HG03558 (cell line): ENCODE measurements around the gene SLC25A44.
"Not testable (repeated sequence)": the region's sequence is repeated elsewhere in the genome, so short reads cannot be mapped to it uniquely, and the experiment has no call there.

Source experiments
- ATAC-seq: cut with Tn5 transposase; IDR thresholded peaks from one replicate; pipeline ENCODE4 v1.9.1; 2021; ENCODE audit warnings: moderate number of reproducible peaks; ENCODE audit not compliant: unreplicated experiment; ENCODE audit errors: extremely low read depth

SLC25A44 gene

GRCh38 chr1:156198831-156199349, 5.0 kb downstream of the SLC25A44 start:
- no peak for ATAC-seq

DNA sequence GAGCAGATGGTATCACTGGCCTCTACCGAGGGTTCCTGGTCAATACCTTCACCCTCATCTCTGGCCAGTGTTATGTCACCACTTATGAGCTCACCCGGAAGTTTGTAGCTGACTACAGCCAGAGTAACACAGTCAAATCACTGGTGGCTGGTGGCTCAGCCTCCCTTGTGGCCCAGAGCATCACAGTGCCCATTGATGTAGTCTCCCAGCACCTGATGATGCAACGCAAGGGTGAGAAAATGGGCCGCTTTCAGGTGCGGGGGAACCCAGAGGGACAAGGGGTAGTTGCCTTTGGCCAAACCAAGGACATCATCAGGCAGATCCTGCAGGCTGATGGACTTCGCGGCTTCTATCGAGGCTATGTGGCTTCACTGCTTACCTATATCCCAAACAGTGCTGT, 6.1 kb downstream of the SLC25A44 start:
- ATAC-seq, result no peak

DNA sequence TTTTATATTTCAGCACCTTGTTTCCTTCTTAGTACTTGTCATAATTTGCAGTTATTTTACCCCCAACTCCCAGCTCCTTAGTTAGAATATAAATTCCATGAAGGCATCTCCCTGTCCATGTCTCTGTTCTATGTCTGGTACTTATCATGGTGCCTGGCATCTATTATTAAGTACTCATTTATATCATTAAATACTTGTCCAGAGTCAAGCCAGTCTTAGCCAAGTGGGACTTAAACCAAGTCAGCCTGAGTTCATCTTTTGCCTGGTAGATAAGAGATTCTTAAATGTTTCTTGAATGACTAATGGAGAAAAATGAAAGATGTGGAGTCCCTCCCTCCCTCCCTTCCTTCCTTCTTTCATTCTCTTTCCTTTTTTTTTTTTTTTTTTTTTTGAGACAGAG, 9.4 kb downstream of the SLC25A44 start:
- no peak for ATAC-seq

GRCh38 chr1:156204686-156205085, 10.8 kb downstream of the SLC25A44 start:
- no peak for ATAC-seq

- ATAC-seq, result no peak
Measured at GRCh38 chr1:156211243-156211642, 17.3 kb downstream of the SLC25A44 start.

DNA sequence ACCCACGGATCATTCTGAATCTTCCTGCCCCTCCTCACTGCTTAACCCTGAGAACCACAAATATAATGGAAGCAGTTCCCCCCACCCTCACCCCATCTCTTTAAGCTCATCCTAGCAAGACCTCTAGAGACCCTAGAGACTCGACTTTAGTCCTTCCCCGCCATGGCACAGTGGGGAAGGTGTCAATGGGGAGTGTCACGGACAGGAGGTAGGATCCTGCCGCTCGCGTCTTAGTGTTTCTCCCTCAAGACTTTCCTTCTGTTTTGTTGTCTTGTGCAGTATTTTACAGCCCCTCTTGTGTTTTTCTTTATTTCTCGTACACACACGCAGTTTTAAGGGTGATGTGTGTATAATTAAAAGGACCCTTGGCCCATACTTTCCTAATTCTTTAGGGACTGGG, 18.2 kb downstream of the SLC25A44 start:
- ATAC-seq, result no peak

DNA sequence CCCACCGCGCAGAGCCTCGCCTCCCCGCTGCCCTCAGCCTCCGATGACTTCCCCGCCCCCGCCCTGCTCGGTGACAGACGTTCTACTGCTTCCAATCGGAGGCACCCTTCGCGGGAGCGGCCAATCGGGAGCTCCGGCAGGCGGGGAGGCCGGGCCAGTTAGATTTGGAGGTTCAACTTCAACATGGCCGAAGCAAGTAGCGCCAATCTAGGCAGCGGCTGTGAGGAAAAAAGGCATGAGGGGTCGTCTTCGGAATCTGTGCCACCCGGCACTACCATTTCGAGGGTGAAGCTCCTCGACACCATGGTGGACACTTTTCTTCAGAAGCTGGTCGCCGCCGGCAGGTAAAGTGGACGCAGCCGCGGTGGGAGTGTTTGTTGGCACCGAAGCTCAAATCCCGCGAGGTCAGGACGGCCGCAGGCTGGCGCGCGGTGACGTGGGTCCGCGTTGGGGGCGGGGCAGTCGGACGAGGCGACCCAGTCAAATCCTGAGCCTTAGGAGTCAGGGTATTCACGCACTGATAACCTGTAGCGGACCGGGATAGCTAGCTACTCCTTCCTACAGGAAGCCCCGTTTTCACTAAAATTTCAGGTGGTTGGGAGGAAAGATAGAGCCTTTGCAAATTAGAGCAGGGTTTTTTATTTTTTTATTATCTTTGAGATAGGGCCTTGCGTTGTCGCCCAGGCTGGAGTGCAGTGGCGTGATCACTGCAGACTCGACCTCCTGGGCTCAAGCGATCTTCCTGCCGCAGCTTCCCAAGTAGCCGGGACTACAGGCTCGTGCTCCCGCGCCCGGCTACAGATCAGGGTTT, 19.1 kb downstream of the SLC25A44 start, which contains the start of gene PMF1:
Gene PMF1, plus strand, starts transcription at position 175 of the 811 bp plus-strand sequence. Its CDS starts 9 bp downstream, at position 184.
- ATAC-seq, result no peak

GRCh38 chr1:156213644-156213966, 19.7 kb downstream of the SLC25A44 start:
- no peak for ATAC-seq

DNA sequence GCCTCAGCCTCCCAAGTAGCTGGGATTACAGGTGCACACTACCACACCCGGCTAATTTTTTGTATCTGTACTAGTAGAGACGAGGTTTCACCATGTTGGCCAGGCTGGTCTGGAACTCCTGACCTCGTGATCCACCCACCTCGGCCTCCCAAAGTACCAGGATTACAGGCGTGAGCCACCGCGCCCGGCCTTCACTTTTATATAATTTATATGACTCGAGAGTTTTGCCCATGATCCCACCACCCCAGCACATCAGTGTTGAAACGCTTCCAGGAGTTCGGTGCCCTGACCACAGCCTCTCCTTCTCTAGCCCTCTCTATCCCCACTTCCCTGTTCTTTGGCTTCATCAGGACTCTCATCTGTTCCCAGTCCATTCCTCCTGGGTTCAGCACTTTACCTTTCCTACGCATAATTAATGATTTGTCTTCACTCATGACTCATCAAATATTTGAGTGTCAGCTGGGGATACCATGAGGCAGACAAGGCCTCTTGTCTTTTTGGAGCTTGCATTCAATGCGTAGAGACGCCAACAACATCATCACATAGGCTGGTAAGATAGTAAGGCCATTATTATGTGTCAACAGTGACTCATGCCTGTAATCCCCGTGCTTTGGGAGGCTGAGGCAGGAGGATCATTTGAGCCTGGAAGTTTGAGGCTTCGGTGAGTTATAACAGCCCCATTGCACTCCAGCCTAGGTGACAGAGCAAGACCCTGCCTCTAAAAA, 20.3 kb downstream of the SLC25A44 start:
- no peak for ATAC-seq

- not testable (repeated sequence) for ATAC-seq
Measured at GRCh38 chr1:156216361-156217086, 22.6 kb downstream of the SLC25A44 start.

- no peak for ATAC-seq
Measured at GRCh38 chr1:156217871-156218270, 24.0 kb downstream of the SLC25A44 start.

- no peak for ATAC-seq
Measured at GRCh38 chr1:156220226-156220625, 26.3 kb downstream of the SLC25A44 start.

DNA sequence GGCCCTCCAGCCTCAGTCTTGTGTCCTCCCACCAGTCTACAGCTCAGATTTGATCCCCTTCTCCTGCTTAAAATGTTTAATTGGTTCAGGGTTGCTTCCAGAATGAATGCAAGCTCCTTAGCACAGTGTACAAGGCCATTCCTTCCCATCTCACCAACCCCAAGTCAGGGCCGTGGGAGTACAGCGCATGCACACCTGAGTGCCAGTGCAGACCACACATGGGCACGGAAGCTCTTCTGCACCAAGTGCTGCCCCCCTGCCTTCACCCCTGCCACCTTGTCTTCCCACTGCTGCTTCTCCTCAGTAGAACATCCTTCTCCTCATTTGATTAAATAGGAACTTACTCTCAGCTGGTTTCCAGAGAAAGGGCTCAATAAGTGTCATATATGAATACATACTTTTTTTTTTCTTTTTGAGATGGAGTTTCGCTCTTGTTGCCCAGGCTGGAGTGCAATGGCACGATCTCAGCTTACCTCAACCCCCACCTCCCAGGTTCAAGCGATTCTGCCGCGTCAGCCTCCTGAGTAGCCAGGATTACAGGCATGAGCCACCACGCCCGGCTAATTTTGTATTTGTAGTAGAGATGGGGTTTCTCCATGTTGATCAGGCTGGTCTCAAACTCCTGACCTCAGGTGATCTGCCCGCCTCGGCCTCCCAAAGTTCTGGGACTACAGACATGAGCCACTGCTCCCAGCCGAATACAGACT, 28.2 kb downstream of the SLC25A44 start:
- ATAC-seq, result no peak

- ATAC-seq, result no peak
Measured at GRCh38 chr1:156225677-156226014, 31.7 kb downstream of the SLC25A44 start.

- peak; percentile 51 for ATAC-seq
Measured at GRCh38 chr1:156226116-156226538, 32.2 kb downstream of the SLC25A44 start.

DNA sequence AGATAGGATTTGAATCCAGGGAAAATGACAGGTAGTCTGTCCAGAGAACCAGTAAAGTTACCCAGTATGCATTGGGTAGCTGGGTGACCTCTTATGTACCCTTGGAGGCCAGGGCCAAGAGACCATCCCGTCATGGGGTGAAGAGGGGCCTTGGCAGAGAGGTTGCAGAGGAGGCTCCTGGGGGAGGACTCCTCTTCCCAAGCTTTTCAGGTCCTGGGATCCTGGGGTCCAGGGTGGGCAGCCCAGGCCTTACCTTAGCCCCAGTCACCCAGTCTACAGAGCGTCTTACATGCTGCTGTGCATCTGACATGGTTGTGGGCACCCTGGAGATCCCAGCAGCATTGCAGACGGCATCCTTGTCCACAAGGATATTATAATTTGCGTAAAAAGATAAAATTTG, 32.9 kb downstream of the SLC25A44 start:
- ATAC-seq, result no peak

GRCh38 chr1:156228501-156228900, 34.6 kb downstream of the SLC25A44 start:
- no peak for ATAC-seq

DNA sequence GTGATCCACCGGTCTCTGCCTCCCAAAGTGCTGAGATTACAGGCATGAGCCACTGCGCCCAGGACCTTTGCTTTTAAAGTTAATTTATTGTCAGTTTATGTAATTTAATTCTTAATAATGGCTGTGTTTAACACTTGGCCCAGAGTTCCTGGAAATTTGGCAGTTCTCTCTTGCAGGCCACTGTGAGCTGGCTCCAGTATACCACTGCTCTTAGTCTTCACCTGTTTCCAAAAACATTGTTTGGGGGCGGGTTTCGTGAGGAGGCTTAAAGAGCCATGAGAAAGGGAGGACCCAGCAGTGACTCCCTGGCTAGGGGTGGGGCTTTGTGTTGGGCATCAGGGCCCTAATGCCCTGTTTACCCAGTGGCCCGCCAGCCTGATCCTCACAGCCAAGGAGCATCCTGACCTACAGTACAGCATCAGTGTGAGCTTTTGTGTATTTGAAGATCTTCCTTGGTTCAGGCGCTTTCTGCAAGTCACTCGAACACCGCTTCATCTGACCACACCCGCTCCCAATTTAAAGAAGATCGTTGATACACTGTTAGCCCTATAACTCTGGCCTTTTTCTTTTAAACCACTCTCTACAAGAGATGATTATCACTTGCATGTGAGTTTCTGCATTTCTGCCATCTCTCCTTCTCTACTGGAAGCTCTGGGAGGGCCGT, 36.0 kb downstream of the SLC25A44 start:
- no peak for ATAC-seq

DNA sequence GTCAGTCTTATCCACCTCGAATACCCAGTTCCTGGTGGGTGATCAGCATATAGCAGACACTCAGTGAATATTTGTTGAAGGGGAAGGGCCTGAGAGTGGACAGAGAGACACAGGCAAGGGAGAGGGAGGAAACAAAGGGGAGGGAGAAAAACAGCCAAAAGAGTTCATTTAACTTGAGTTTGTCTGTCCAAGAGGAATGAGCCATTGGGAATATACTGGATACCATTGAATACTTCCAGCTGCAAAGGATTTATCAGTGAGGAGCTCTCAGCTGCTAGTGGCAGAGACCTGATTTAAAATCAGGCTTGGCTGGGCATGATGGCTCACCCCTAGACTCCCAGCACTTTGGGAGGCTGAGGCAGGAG, 36.6 kb downstream of the SLC25A44 start:
- no peak for ATAC-seq
